Astrocyte (in vitro differentiated cells and primary cell): ENCODE results near the gene FLRT2. TPM values are rescaled to one million over a fixed set of nuclear protein-coding genes. Genes with fewer than 3 reads are reported as not detected.

ENCODE experiments used
- DNase-seq: peaks from one replicate; pipeline ENCODE4 v3.0.0-alpha.2; 2010; ENCODE audit warnings: low read depth
- FAIRE-seq: peaks from 2 replicates; lab custom pipeline; 2011; peaks lifted over from hg19 to GRCh38; lab: Jason Lieb, UNC
- H2AFZ ChIP-seq: 2 replicates; pipeline ENCODE4 v1.6.0; 2012; ENCODE audit warnings: low read depth, low read length, inconsistent platforms
- H3K27ac ChIP-seq: 2 replicates; pipeline ENCODE4 v1.5.1; 2011; ENCODE audit warnings: low read depth, low read length, inconsistent platforms
- H3K27me3 ChIP-seq: 2 replicates; pipeline ENCODE4 v1.6.0; 2011; ENCODE audit warnings: low read length, inconsistent platforms; ENCODE audit not compliant: insufficient read depth
- H3K36me3 ChIP-seq: 2 replicates; pipeline ENCODE4 v1.5.1; 2011; ENCODE audit warnings: low read length, inconsistent platforms; ENCODE audit not compliant: insufficient read depth
- H3K4me1 ChIP-seq: 2 replicates; pipeline ENCODE4 v1.5.1; 2011; ENCODE audit warnings: low read length, inconsistent platforms; ENCODE audit not compliant: insufficient read depth
- H3K4me2 ChIP-seq: 2 replicates; pipeline ENCODE4 v1.6.0; 2012; ENCODE audit warnings: low read length, inconsistent platforms
- H3K4me3 ChIP-seq: 2 replicates; pipeline ENCODE4 v1.5.1; 2011; ENCODE audit warnings: low read depth, mild to moderate bottlenecking, low read length, inconsistent platforms; ENCODE audit not compliant: insufficient read depth
- H3K79me2 ChIP-seq: 2 replicates; pipeline ENCODE4 v1.6.0; 2012; ENCODE audit warnings: mild to moderate bottlenecking, low read length, inconsistent platforms; ENCODE audit not compliant: insufficient read depth
- H3K9ac ChIP-seq: 2 replicates; pipeline ENCODE4 v1.6.0; 2012; ENCODE audit warnings: mild to moderate bottlenecking, low read length, inconsistent platforms
- H3K9me3 ChIP-seq: 2 replicates; pipeline ENCODE4 v1.5.1; 2012; ENCODE audit warnings: low read depth, mild to moderate bottlenecking, low read length, inconsistent platforms; ENCODE audit not compliant: insufficient read depth
- H4K20me1 ChIP-seq: 2 replicates; pipeline ENCODE4 v1.6.0; 2012; ENCODE audit warnings: low read length, inconsistent platforms; ENCODE audit not compliant: insufficient read depth
- H3K27ac Mint-ChIP-seq: one replicate; pipeline ENCODE4 v1.8.0; 2021; ENCODE audit warnings: mild to moderate bottlenecking, mixed read lengths; ENCODE audit not compliant: unreplicated experiment
- H3K27me3 Mint-ChIP-seq: one replicate; pipeline ENCODE4 v1.8.0; 2021; ENCODE audit warnings: low read depth, mixed read lengths; ENCODE audit not compliant: unreplicated experiment
- H3K36me3 Mint-ChIP-seq: one replicate; pipeline ENCODE4 v1.8.0; 2021; ENCODE audit warnings: low read depth, mixed read lengths; ENCODE audit not compliant: unreplicated experiment
- H3K4me1 Mint-ChIP-seq: one replicate; pipeline ENCODE4 v1.8.0; 2021; ENCODE audit warnings: low read depth, mixed read lengths; ENCODE audit not compliant: unreplicated experiment
- H3K4me3 Mint-ChIP-seq: one replicate; pipeline ENCODE4 v1.8.0; 2021; ENCODE audit warnings: mild to moderate bottlenecking, moderate library complexity, mixed read lengths; ENCODE audit not compliant: unreplicated experiment
- H3K9me3 Mint-ChIP-seq: one replicate; pipeline ENCODE4 v1.8.0; 2021; ENCODE audit warnings: mild to moderate bottlenecking, mixed read lengths; ENCODE audit not compliant: unreplicated experiment
- CTCF ChIP-seq: IDR thresholded peaks from 2 replicates; pipeline ENCODE4 v1.5.1; 2011; ENCODE audit warnings: low read depth, mild to moderate bottlenecking, inconsistent platforms, low read length, moderate library complexity; ENCODE audit not compliant: insufficient read depth
- EZH2 ChIP-seq: IDR thresholded peaks from 2 replicates; pipeline ENCODE4 v1.6.1; 2012; ENCODE audit warnings: mild to moderate bottlenecking, low read length, inconsistent platforms; ENCODE audit not compliant: insufficient read depth
- total RNA-seq: library from RNA; stranded (reverse); gene quantifications from 2 replicates; pipeline ENCODE4 v1.2.1, GENCODE V29; 2021

FLRT2 gene
- total RNA-seq, 1 donor from 2014 or later, result 227 TPM

- H3K27ac Mint-ChIP-seq, result no peak overlapping the region
- H3K36me3 Mint-ChIP-seq, result peaks cover 16% of the 10 kb centered on the region
These were observed 64.3 kb downstream of the FLRT2 start for GRCh38 chr14:85594217-85594616.

GRCh38 chr14:85595981-85596380 lies 66.0 kb downstream of the FLRT2 start:
- no peaks in the 10 kb centered on the region for H3K36me3 ChIP-seq
- no peak overlapping the region for H3K4me2 ChIP-seq
- no peaks in the 10 kb centered on the region for H3K27me3 Mint-ChIP-seq
- peaks cover 7% of the 10 kb centered on the region for H3K36me3 Mint-ChIP-seq
- no peaks in the 10 kb centered on the region for H3K9me3 Mint-ChIP-seq
- no peaks in the 10 kb centered on the region for H3K9me3 ChIP-seq
- H3K79me2 ChIP-seq, result no peaks in the 10 kb centered on the region
- FAIRE-seq (no peak), DNase-seq (no peak)
- TF ChIP-seq EZH2 (no peak), CTCF (no peak)
- H4K20me1 ChIP-seq, result no peaks in the 10 kb centered on the region
- H3K4me3 ChIP-seq, result no peak overlapping the region
- no peak overlapping the region for H2AFZ ChIP-seq
- no peaks in the 10 kb centered on the region for H3K27me3 ChIP-seq
- no peak overlapping the region for H3K27ac ChIP-seq
- no peak overlapping the region for H3K4me3 Mint-ChIP-seq
- H3K4me1 ChIP-seq, result no peaks in the 10 kb centered on the region
- peaks cover 30% of the 10 kb centered on the region for H3K4me1 Mint-ChIP-seq
- no peak overlapping the region for H3K9ac ChIP-seq
- H3K27ac Mint-ChIP-seq, result no peak overlapping the region

More at GRCh38 chr14:85594217-85594616, 64.3 kb downstream of the FLRT2 start:
- Histone ChIP-seq H3K27me3 (no peaks in the 10 kb centered on the region), H2AFZ (no peak overlapping the region), H3K36me3 (no peaks in the 10 kb centered on the region), H3K4me1 (no peaks in the 10 kb centered on the region), H3K9me3 (peaks cover 3% of the 10 kb centered on the region), H4K20me1 (no peaks in the 10 kb centered on the region), H3K9ac (no peak overlapping the region), H3K4me3 (no peak overlapping the region), H3K4me2 (no peak overlapping the region), H3K79me2 (no peaks in the 10 kb centered on the region), H3K27ac (no peak overlapping the region)
- FAIRE-seq (no peak), DNase-seq (no peak)
- H3K27me3 Mint-ChIP-seq, result no peaks in the 10 kb centered on the region
- no peak overlapping the region for H3K4me3 Mint-ChIP-seq
- H3K4me1 Mint-ChIP-seq, result peaks cover 20% of the 10 kb centered on the region
- TF ChIP-seq CTCF (no peak), EZH2 (no peak)
- peaks cover 2% of the 10 kb centered on the region for H3K9me3 Mint-ChIP-seq

- H3K27me3 Mint-ChIP-seq, result no peaks in the 10 kb centered on the region
- no peak overlapping the region for H3K4me3 ChIP-seq
- DNase-seq (no peak), FAIRE-seq (no peak)
- no peak for TF ChIP-seq EZH2
- no peak for TF ChIP-seq CTCF
- no peaks in the 10 kb centered on the region for H3K4me1 ChIP-seq
- no peaks in the 10 kb centered on the region for H3K79me2 ChIP-seq
- no peak overlapping the region for H3K9ac ChIP-seq
- no peak overlapping the region for H3K4me3 Mint-ChIP-seq
- peaks cover 7% of the 10 kb centered on the region for H3K36me3 Mint-ChIP-seq
- H3K36me3 ChIP-seq, result no peaks in the 10 kb centered on the region
- no peaks in the 10 kb centered on the region for H3K9me3 ChIP-seq
- no peaks in the 10 kb centered on the region for H3K9me3 Mint-ChIP-seq
- H3K4me2 ChIP-seq, result no peak overlapping the region
- no peak overlapping the region for H3K27ac ChIP-seq
- no peak overlapping the region for H2AFZ ChIP-seq
- H3K4me1 Mint-ChIP-seq, result peaks cover 31% of the 10 kb centered on the region
- H3K27ac Mint-ChIP-seq, result no peak overlapping the region
- H4K20me1 ChIP-seq, result no peaks in the 10 kb centered on the region
- H3K27me3 ChIP-seq, result no peaks in the 10 kb centered on the region
These were observed 66.6 kb downstream of the FLRT2 start for GRCh38 chr14:85596562-85596961.
